CD4-positive, alpha-beta T cell (primary cell): ENCODE results near the gene LLCFC1. TPM values are rescaled to one million over a fixed set of nuclear protein-coding genes. Genes with fewer than 3 reads are reported as not detected.

Experiments used
- ATAC-seq: fragments of 200-7000 bp; cut with Tn5 transposase; one replicate; pipeline ENCODE4 v1.10.0; 2022; ENCODE audit warnings: mild to moderate bottlenecking; ENCODE audit not compliant: poor library complexity
- CTCF ChIA-PET: fragments of 350-600 bp; sonication (Branson Sonifier 250); formaldehyde crosslinking; loops from one replicate; lab custom pipeline; 2021; ENCODE audit warnings: antibody characterized with exemption, inconsistent platforms; lab: Charles Lee
- POLR2A ChIA-PET: fragments of 350-600 bp; sonication (Branson Sonifier 250); formaldehyde crosslinking; loops from one replicate; lab custom pipeline; 2021; ENCODE audit warnings: antibody characterized with exemption, inconsistent platforms; lab: Charles Lee
- DNase-seq, 14 experiments: peaks; one replicate each; pipeline ENCODE4 v3.0.0-alpha.2; 2013 to 2020; ENCODE audit warnings: mixed read lengths in 2 of 14
- H3K27ac ChIP-seq, 2 donors: one replicate each; pipeline versions ENCODE4 v1.5.1 to v1.7.0; 2013; ENCODE audit warnings: low read length in 2 of 2, low read depth in 1 of 2, mild to moderate bottlenecking in 1 of 2
- H3K27me3 ChIP-seq, 2 experiments: 1 replicate in 1 of 2; 2 replicates in 1 of 2; pipeline versions ENCODE4 v1.6.1 to v1.7.0; 2013; ENCODE audit warnings: low read length in 2 of 2, control low read depth in 1 of 2, mild to moderate bottlenecking in 1 of 2, moderate library complexity in 1 of 2; ENCODE audit not compliant: insufficient read depth in 2 of 2, control insufficient read depth in 1 of 2
- H3K36me3 ChIP-seq: one replicate; pipeline ENCODE4 v1.6.1; 2013; ENCODE audit warnings: low read length, control low read depth; ENCODE audit not compliant: insufficient read depth
- H3K4me1 ChIP-seq: one replicate; pipeline ENCODE4 v1.6.1; 2013; ENCODE audit warnings: low read length, control low read depth; ENCODE audit not compliant: insufficient read depth
- H3K4me3 ChIP-seq: one replicate; pipeline ENCODE4 v1.5.1; 2013; ENCODE audit warnings: mild to moderate bottlenecking, low read length, moderate library complexity
- H3K9me3 ChIP-seq, 2 experiments: 1 replicate in 1 of 2; 2 replicates in 1 of 2; pipeline versions ENCODE4 v1.6.1 to v1.7.0; 2013; ENCODE audit warnings: low read length in 2 of 2, mild to moderate bottlenecking in 2 of 2, control low read depth in 1 of 2, moderate library complexity in 1 of 2; ENCODE audit not compliant: control insufficient read depth in 1 of 2, insufficient read depth in 1 of 2
- H3K27ac Mint-ChIP-seq: one replicate; pipeline ENCODE4 v1.8.0; 2020; ENCODE audit warnings: mixed read lengths
- H3K27me3 Mint-ChIP-seq: one replicate; pipeline ENCODE4 v1.8.0; 2021; ENCODE audit warnings: mixed read lengths
- H3K36me3 Mint-ChIP-seq: one replicate; pipeline ENCODE4 v1.8.0; 2021; ENCODE audit warnings: low read depth, mixed read lengths
- H3K4me1 Mint-ChIP-seq: one replicate; pipeline ENCODE4 v1.8.0; 2021; ENCODE audit warnings: low read depth, mixed read lengths
- H3K4me3 Mint-ChIP-seq: one replicate; pipeline ENCODE4 v1.8.0; 2020; ENCODE audit warnings: mild to moderate bottlenecking, mixed read lengths
- H3K9me3 Mint-ChIP-seq: one replicate; pipeline ENCODE4 v1.8.0; 2020; ENCODE audit warnings: mixed read lengths
- CTCF ChIP-seq: fragments of 200-600 bp; IDR thresholded peaks from one replicate; pipeline ENCODE4 v1.8.0; 2022; ENCODE audit warnings: antibody characterized with exemption, mild to moderate bottlenecking
- intact Hi-C, 2 experiments: fragments of 100-400 bp; cut with DNase I in 1 of 2; cut with micrococcal nuclease in 1 of 2; formaldehyde crosslinking; loops; one replicate each; pipeline versions ENCODE4 v1.15.1 to v1.9.0; 2023 to 2025; cut with DNase I, micrococcal nuclease
- total RNA-seq, 174 experiments: library from RNA in 2 of 174; stranded (reverse) in 2 of 174; gene quantifications; one replicate each; pipeline ENCODE4 v1.2.3 and lab custom pipeline; 2021 to 2026

Gene LLCFC1
- total RNA-seq, 2 experiments from 2014 or later, result not detected

GRCh38 chr7:142897691-142898090 lies 41.6 kb upstream of the LLCFC1 start:
- Mint-ChIP-seq H3K27me3 (peaks cover 5% of the 10 kb centered on the region), H3K4me1 (no peaks in the 10 kb centered on the region), H3K36me3 (no peaks in the 10 kb centered on the region), H3K27ac (no peak overlapping the region), H3K4me3 (no peak overlapping the region), H3K9me3 (no peaks in the 10 kb centered on the region)
- intact Hi-C loops, result no loop called here
- H3K4me1 ChIP-seq, result no peaks in the 10 kb centered on the region
- ChIA-PET CTCF (no interaction called here), POLR2A (interaction anchor here (0.7 kb wide), 1 partner anchor 18 kb away, joined by 3 read pairs; no protein-coding TSS in a partner anchor)
- TF ChIP-seq CTCF, result no peak
- H3K4me3 ChIP-seq, result no peak overlapping the region
- H3K36me3 ChIP-seq, result no peaks in the 10 kb centered on the region
- H3K9me3 ChIP-seq, result no peaks in the 10 kb centered on the region
- DNase-seq (no peak), ATAC-seq (no peak)
- no peak overlapping the region for H3K27ac ChIP-seq
- H3K27me3 ChIP-seq, result no peaks in the 10 kb centered on the region

GRCh38 chr7:142898377-142899170 lies 40.7 kb upstream of the LLCFC1 start:
- CTCF ChIA-PET, result no interaction called here
- no peak overlapping the region for H3K27ac Mint-ChIP-seq
- POLR2A ChIA-PET, result interaction anchor here (0.7 kb wide), 1 partner anchor 17 kb away, joined by 3 read pairs; no protein-coding TSS in a partner anchor

DNA sequence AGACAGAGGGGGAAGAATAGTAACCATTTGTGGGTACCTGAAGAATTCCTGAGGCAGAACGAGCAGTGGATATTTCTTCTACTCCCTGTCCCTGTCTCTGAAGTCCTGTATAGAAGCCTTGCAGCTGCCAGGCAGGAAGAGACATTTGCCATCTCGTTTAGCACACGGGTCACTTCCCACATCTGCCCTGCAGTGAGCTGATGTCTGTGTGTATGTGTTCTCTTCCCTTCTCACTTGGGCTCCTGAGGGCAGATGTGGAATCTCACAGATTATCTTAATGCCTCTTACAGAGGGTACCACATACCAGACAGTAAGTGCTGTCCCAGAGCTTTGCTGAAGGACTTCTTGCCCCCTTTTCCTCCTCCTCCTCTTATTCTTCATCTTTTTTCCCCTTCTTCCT lies 39.6 kb upstream of the LLCFC1 start:
- Mint-ChIP-seq H3K4me1 (no peaks in the 10 kb centered on the region), H3K27ac (no peak overlapping the region), H3K9me3 (no peaks in the 10 kb centered on the region), H3K27me3 (peaks cover 5% of the 10 kb centered on the region), H3K4me3 (no peak overlapping the region), H3K36me3 (no peaks in the 10 kb centered on the region)
- no peak for ATAC-seq
- Histone ChIP-seq H3K4me1 (no peaks in the 10 kb centered on the region), H3K27ac (no peak overlapping the region), H3K4me3 (no peak overlapping the region), H3K9me3 (no peaks in the 10 kb centered on the region), H3K27me3 (no peaks in the 10 kb centered on the region), H3K36me3 (no peaks in the 10 kb centered on the region)
- DNase-seq, result no peak
- ChIA-PET CTCF (no interaction called here), POLR2A (no interaction called here)
- TF ChIP-seq CTCF, result no peak
- intact Hi-C loops, result no loop called here

More at GRCh38 chr7:142898377-142899170, 40.7 kb upstream of the LLCFC1 start:
- no peak for ATAC-seq
- Histone ChIP-seq H3K27ac (no peak overlapping the region), H3K4me1 (no peaks in the 10 kb centered on the region), H3K27me3 (no peaks in the 10 kb centered on the region), H3K36me3 (no peaks in the 10 kb centered on the region), H3K9me3 (no peaks in the 10 kb centered on the region), H3K4me3 (no peak overlapping the region)
- intact Hi-C loops, result no loop called here
- no peaks in the 10 kb centered on the region for H3K36me3 Mint-ChIP-seq
- peaks cover 5% of the 10 kb centered on the region for H3K27me3 Mint-ChIP-seq
- no peak for TF ChIP-seq CTCF
- H3K4me1 Mint-ChIP-seq, result no peaks in the 10 kb centered on the region
- DNase-seq, result no peak
- no peak overlapping the region for H3K4me3 Mint-ChIP-seq
- no peaks in the 10 kb centered on the region for H3K9me3 Mint-ChIP-seq
